Neuronal stem cell (in vitro differentiated cells): Measurements from ENCODE around the gene SMARCAL1.

ENCODE experiments used
- DNase-seq: peaks from one replicate; pipeline ENCODE4 v3.0.0-alpha.2; 2013; ENCODE audit warnings: low spot score
- H2AFZ ChIP-seq: one replicate; pipeline ENCODE4 v1.6.1; 2013; ENCODE audit warnings: mild to moderate bottlenecking, low read length, inconsistent platforms
- H2AK5ac ChIP-seq: 2 replicates; pipeline ENCODE4 v1.6.1; 2013; ENCODE audit warnings: low read depth, mild to moderate bottlenecking, inconsistent platforms, low read length, moderate library complexity, mixed read lengths
- H2BK120ac ChIP-seq: 2 replicates; pipeline ENCODE4 v1.6.1; 2013; ENCODE audit warnings: low read depth, mild to moderate bottlenecking, inconsistent platforms, low read length, moderate library complexity, mixed read lengths
- H2BK12ac ChIP-seq: one replicate; pipeline ENCODE4 v1.6.1; 2013; ENCODE audit warnings: low read length, inconsistent platforms
- H2BK15ac ChIP-seq: 2 replicates; pipeline ENCODE4 v1.6.1; 2013; ENCODE audit warnings: mild to moderate bottlenecking, low read length, inconsistent platforms, mixed read lengths
- H2BK5ac ChIP-seq: one replicate; pipeline ENCODE4 v1.6.1; 2013; ENCODE audit warnings: inconsistent platforms, mild to moderate bottlenecking, low read length, moderate library complexity
- H3K14ac ChIP-seq: one replicate; pipeline ENCODE4 v1.6.1; 2013; ENCODE audit warnings: low read length, inconsistent platforms
- H3K18ac ChIP-seq: 2 replicates; pipeline ENCODE4 v1.6.1; 2013; ENCODE audit warnings: low read length, inconsistent platforms
- H3K23ac ChIP-seq: 2 replicates; pipeline ENCODE4 v1.6.1; 2013; ENCODE audit warnings: low read depth, mild to moderate bottlenecking, mixed read lengths, low read length, inconsistent platforms; ENCODE audit not compliant: poor library complexity
- H3K27ac ChIP-seq: replicated peaks from 3 replicates; pipeline ENCODE4 v1.5.1; 2013; ENCODE audit warnings: low read length, inconsistent platforms
- H3K27me3 ChIP-seq, 3 experiments: 2 replicates each; pipeline ENCODE4 v1.6.1; 2013; ENCODE audit warnings: low read length in 3 of 3, mild to moderate bottlenecking in 2 of 3, inconsistent platforms in 1 of 3, low read depth in 1 of 3, mixed read lengths in 1 of 3, moderate library complexity in 1 of 3; ENCODE audit not compliant: control insufficient read depth in 3 of 3, insufficient read depth in 3 of 3
- H3K36me3 ChIP-seq, 2 donors: replicated peaks in 1 of 2; 2 replicates each; pipeline ENCODE4 v1.6.1; 2013; ENCODE audit warnings: low read length in 2 of 2; ENCODE audit not compliant: control insufficient read depth in 2 of 2, insufficient read depth in 2 of 2
- H3K4ac ChIP-seq: 2 replicates; pipeline ENCODE4 v1.6.1; 2013; ENCODE audit warnings: inconsistent platforms, mild to moderate bottlenecking, low read length, moderate library complexity
- H3K4me1 ChIP-seq, 2 donors: 1 replicate in 1 of 2; 2 replicates in 1 of 2; pipeline ENCODE4 v1.6.1; 2013; ENCODE audit warnings: low read length in 2 of 2, low read depth in 1 of 2; ENCODE audit not compliant: control insufficient read depth in 2 of 2, insufficient read depth in 1 of 2
- H3K4me2 ChIP-seq: one replicate; pipeline ENCODE4 v1.6.1; 2013; ENCODE audit warnings: mild to moderate bottlenecking, low read length, inconsistent platforms; ENCODE audit not compliant: insufficient read depth, poor library complexity, severe bottlenecking
- H3K4me3 ChIP-seq, 2 donors: 2 replicates each; pipeline ENCODE4 v1.5.1; 2013; ENCODE audit warnings: low read length in 2 of 2, mild to moderate bottlenecking in 2 of 2, inconsistent platforms in 1 of 2, moderate library complexity in 1 of 2
- H3K79me1 ChIP-seq: one replicate; pipeline ENCODE4 v1.6.1; 2013; ENCODE audit warnings: low read depth, mild to moderate bottlenecking, inconsistent platforms, low read length, moderate library complexity
- H3K9ac ChIP-seq: one replicate; pipeline ENCODE4 v1.6.1; 2013; ENCODE audit warnings: mild to moderate bottlenecking, low read depth, low read length, inconsistent platforms; ENCODE audit not compliant: poor library complexity
- H3K9me3 ChIP-seq, 2 donors: replicated peaks in 1 of 2; 2 replicates each; pipeline versions ENCODE3 to v1.6.1; 2013; ENCODE audit warnings: low read length in 2 of 2, mild to moderate bottlenecking in 2 of 2, inconsistent platforms in 1 of 2, low read depth in 1 of 2, mixed read lengths in 1 of 2, moderate library complexity in 1 of 2; ENCODE audit not compliant: control insufficient read depth in 2 of 2, insufficient read depth in 1 of 2
- H4K8ac ChIP-seq: one replicate; pipeline ENCODE4 v1.6.1; 2013; ENCODE audit warnings: low read depth, mild to moderate bottlenecking, inconsistent platforms, low read length, moderate library complexity
- H4K91ac ChIP-seq: one replicate; pipeline ENCODE4 v1.6.1; 2013; ENCODE audit warnings: low read length, low read depth, mild to moderate bottlenecking, inconsistent platforms; ENCODE audit not compliant: poor library complexity
- WGBS, 2 donors: extraction: QIAGEN DNeasy Blood & Tissue Kit; methylation state at CpG; one replicate each; pipeline ENCODE4 v1.1.7; 2013; ENCODE audit warnings: missing lambda C conversion rate in 2 of 2, mixed read lengths in 1 of 2; ENCODE audit not compliant: insufficient read length in 2 of 2, insufficient replicate concordance in 1 of 2; ENCODE audit errors: extremely low coverage in 2 of 2; 5-methylcytosine and 5-hydroxymethylcytosine counted together

SMARCAL1 gene

DNA sequence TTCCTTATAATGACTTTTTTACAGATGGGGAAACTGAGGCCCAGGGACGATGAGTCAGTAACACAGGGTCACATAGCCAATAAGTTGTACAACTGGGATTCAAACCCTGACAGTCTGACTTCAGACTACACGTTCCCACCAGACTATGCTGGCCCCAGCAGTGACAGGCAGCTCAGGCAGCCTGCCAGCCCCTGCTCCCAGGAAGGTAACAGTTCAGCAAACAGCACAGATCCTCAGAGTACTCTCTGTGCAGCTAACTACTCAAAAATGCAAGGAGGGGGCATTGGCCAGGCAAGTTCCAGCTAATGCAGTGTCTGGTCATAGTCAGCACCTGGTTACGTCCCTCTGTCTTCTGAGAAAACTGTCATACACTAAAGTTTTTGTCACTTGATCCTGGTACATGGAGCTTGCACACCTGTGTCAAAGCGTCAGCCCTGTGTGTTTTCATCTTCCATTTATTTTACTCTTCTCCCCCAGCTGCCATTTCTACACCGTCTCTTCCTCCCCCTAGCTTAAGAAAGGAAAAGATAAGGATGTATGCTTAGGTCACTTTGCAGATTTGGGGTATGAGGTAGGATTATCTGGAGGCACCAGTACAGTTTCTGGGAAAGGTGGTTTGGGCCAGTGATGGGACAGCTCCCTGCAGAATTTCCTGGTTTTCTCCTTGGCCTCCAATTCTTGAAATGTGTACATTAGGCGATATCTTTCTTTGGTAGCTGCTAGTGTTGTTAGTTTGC is 4.5 kb downstream of the SMARCAL1 start:
- no peak for DNase-seq
- H2BK15ac ChIP-seq = no peak overlapping the region
- WGBS, 2 donors = no CpG with 5 or more reads among the region's 6 CpGs

DNA sequence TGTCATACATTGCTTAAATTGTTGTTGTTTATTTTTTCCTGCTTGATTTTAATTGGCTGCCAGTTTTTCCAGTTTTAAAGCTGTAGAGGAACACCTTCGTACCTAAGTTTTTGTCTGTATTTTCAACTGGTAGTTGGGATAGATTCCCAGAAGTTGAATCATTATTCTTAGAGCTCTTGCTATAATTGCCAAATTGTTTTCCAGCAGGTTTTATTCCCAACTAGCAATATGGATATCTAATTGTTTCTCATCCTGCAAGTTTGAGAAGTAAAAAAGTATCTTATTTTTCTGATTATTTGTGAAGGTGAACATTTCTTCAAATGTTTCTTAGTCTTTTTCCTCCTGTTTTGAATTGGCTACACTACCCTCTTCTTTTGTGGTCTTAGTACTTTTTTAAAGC is 6.7 kb downstream of the SMARCAL1 start:
- H3K4me2 ChIP-seq = no peak overlapping the region
- peaks cover 28 to 89% of the 10 kb centered on the region in 2 donors for H3K36me3 ChIP-seq
- no peak overlapping the region for H2AFZ ChIP-seq
- H3K4me3 ChIP-seq = no peak overlapping the region
- WGBS, 2 donors = no CpG with 5 or more reads among the region's 1 CpG
- no peaks in the 10 kb centered on the region for H3K9me3 ChIP-seq
- no peak overlapping the region for H4K91ac ChIP-seq
- no peak overlapping the region for H3K27ac ChIP-seq
- no peak overlapping the region for H3K23ac ChIP-seq
- H3K27me3 ChIP-seq = no peaks in the 10 kb centered on the region
- H2BK12ac ChIP-seq = no peak overlapping the region
- no peak overlapping the region for H2BK15ac ChIP-seq
- no peak overlapping the region for H3K4ac ChIP-seq
- H3K4me1 ChIP-seq = peaks cover 0 to 11% of the 10 kb centered on the region in 2 donors
- no peak overlapping the region for H3K9ac ChIP-seq
- H3K79me1 ChIP-seq = no peaks in the 10 kb centered on the region
- H4K8ac ChIP-seq = no peak overlapping the region
- DNase-seq = no peak
- H2BK5ac ChIP-seq = no peak overlapping the region
- H3K18ac ChIP-seq = no peak overlapping the region
- H3K14ac ChIP-seq = no peak overlapping the region
- no peak overlapping the region for H2AK5ac ChIP-seq
- H2BK120ac ChIP-seq = no peak overlapping the region

More for the DNA sequence above, 4.5 kb downstream of the SMARCAL1 start:
- H3K9me3 ChIP-seq = no peaks in the 10 kb centered on the region
- no peak overlapping the region for H3K18ac ChIP-seq
- H3K27me3 ChIP-seq = no peaks in the 10 kb centered on the region
- no peak overlapping the region for H3K4ac ChIP-seq
- H2BK12ac ChIP-seq = no peak overlapping the region
- no peak overlapping the region for H3K14ac ChIP-seq
- no peak overlapping the region for H3K9ac ChIP-seq
- H3K23ac ChIP-seq = no peak overlapping the region
- H3K4me2 ChIP-seq = no peak overlapping the region
- H3K79me1 ChIP-seq = no peaks in the 10 kb centered on the region
- H3K4me1 ChIP-seq = peaks cover 0 to 13% of the 10 kb centered on the region in 2 donors
- H2BK5ac ChIP-seq = no peak overlapping the region
- no peak overlapping the region for H4K91ac ChIP-seq
- no peak overlapping the region for H3K27ac ChIP-seq
- H4K8ac ChIP-seq = no peak overlapping the region
- no peak overlapping the region for H3K4me3 ChIP-seq
- H3K36me3 ChIP-seq = peaks cover 13 to 67% of the 10 kb centered on the region in 2 donors
- no peak overlapping the region for H2AFZ ChIP-seq
- H2BK120ac ChIP-seq = no peak overlapping the region
- no peak overlapping the region for H2AK5ac ChIP-seq

DNA sequence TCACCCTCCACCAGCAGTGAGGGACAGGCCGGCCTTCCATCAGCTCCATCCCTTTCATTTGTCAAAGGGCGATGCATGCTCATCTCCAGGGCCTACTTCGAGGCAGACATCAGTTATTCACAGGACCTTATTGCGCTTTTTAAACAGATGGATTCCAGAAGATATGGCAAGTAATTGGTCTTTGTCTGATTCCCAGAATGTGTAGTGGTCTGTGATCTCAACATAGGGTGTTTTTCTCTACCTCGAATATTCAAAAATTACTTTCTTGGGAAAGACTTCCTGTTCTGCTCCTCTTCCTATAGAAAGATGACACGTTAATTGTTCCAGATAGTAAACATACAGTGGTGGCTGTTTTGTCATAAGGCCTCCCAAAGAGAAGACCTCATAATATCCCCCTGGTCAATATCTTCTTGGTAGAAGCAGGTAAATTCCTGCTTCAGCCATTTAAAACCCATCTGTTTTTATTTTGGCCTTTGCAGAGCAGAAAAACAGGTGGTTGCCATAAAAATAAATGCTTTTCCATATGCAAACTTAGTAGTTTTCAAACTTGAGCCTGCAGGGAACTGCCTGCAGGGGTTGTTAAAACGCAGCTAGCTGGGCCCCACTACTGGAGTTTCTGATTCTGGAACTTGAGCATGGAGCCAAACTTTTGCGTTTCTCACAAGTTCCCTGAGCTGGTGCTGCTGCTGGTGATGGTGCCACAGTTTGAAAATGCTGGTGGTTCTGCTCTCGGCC is 8.2 kb downstream of the SMARCAL1 start:
- Histone ChIP-seq H3K4me1 (peaks cover 0 to 11% of the 10 kb centered on the region in 2 donors), H3K18ac (no peak overlapping the region), H3K36me3 (peaks cover 32 to 94% of the 10 kb centered on the region in 2 donors), H3K79me1 (no peaks in the 10 kb centered on the region), H3K4ac (no peak overlapping the region), H2BK120ac (no peak overlapping the region), H3K14ac (no peak overlapping the region), H2AFZ (no peak overlapping the region), H3K23ac (no peak overlapping the region), H2AK5ac (no peak overlapping the region), H2BK15ac (no peak overlapping the region), H3K4me2 (no peak overlapping the region), H3K27ac (no peak overlapping the region), H2BK5ac (no peak overlapping the region), H3K4me3 (peak overlapping the region in 1 of 2 donors; percentile 41), H3K9ac (no peak overlapping the region), H4K8ac (no peak overlapping the region), H3K9me3 (peaks cover 3 to 8% of the 10 kb centered on the region in 2 donors), H2BK12ac (no peak overlapping the region), H4K91ac (no peak overlapping the region), H3K27me3 (no peaks in the 10 kb centered on the region)
- DNase-seq = no peak
- no CpG with 5 or more reads among the region's 9 CpGs for WGBS, 2 donors

DNA sequence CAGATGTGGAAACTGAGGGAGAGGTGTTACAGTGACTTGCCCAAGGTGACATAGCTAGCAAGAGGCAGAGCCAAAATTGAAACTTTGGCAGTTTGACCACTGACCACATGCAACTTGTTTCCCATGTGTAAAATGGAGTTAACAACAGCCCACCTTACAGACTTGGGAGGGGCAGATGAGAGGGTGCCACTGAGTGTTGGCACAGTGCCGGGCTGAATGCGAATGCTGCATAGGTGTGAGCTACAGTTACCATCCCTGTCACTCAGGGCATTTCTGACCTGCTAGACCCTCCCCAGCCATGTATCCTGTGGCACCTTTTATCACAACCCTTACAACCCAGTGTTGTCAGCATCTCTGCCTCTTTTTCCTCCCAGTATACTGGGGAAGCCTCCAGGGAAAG is 10.8 kb downstream of the SMARCAL1 start:
- Histone ChIP-seq H3K23ac (no peak overlapping the region), H3K4me3 (no peak overlapping the region), H3K14ac (no peak overlapping the region), H4K8ac (no peak overlapping the region), H2BK15ac (no peak overlapping the region), H4K91ac (no peak overlapping the region), H2AFZ (no peak overlapping the region), H3K27ac (no peak overlapping the region), H3K9me3 (peaks cover 3 to 11% of the 10 kb centered on the region in 2 donors), H3K9ac (no peak overlapping the region), H3K4me2 (no peak overlapping the region), H2BK12ac (no peak overlapping the region), H3K4ac (no peak overlapping the region), H3K79me1 (no peaks in the 10 kb centered on the region), H2AK5ac (no peak overlapping the region), H3K36me3 (peaks cover 32 to 91% of the 10 kb centered on the region in 2 donors), H3K4me1 (no peaks in the 10 kb centered on the region), H2BK120ac (no peak overlapping the region), H2BK5ac (no peak overlapping the region), H3K27me3 (no peaks in the 10 kb centered on the region), H3K18ac (no peak overlapping the region)
- no peak for DNase-seq
- no CpG with 5 or more reads among the region's 2 CpGs for WGBS, 2 donors
